ENCODE data around the gene PCGF2.

DNA sequence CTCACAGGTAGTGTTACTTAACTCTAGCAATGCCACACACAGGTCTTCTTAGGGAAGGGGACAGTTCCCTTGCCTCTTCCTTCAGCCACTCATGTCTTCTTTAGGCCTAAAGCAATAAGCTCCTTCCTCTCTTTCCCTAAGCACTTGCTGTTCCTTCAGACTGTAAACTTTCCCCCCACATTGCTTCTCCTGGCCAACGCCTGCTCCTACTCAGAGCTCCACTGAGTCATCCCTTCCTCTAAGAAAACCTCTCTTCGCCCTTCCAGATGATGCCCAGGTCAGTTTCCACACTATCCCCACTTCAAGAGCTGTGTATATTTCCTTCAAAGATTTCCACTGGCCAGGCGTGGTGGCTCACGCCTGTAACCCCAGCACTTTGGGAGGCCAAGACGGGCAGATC lies 60.9 kb downstream of the PCGF2 start:
- TF ChIP-seq, protein P1, sequence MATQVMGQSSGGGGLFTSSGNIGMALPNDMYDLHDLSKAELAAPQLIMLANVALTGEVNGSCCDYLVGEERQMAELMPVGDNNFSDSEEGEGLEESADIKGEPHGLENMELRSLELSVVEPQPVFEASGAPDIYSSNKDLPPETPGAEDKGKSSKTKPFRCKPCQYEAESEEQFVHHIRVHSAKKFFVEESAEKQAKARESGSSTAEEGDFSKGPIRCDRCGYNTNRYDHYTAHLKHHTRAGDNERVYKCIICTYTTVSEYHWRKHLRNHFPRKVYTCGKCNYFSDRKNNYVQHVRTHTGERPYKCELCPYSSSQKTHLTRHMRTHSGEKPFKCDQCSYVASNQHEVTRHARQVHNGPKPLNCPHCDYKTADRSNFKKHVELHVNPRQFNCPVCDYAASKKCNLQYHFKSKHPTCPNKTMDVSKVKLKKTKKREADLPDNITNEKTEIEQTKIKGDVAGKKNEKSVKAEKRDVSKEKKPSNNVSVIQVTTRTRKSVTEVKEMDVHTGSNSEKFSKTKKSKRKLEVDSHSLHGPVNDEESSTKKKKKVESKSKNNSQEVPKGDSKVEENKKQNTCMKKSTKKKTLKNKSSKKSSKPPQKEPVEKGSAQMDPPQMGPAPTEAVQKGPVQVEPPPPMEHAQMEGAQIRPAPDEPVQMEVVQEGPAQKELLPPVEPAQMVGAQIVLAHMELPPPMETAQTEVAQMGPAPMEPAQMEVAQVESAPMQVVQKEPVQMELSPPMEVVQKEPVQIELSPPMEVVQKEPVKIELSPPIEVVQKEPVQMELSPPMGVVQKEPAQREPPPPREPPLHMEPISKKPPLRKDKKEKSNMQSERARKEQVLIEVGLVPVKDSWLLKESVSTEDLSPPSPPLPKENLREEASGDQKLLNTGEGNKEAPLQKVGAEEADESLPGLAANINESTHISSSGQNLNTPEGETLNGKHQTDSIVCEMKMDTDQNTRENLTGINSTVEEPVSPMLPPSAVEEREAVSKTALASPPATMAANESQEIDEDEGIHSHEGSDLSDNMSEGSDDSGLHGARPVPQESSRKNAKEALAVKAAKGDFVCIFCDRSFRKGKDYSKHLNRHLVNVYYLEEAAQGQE (IDR thresholded peaks at IDR 0.05; ENCODE audit: borderline replicate concordance) = no peak
- TF ChIP-seq, protein P2, sequence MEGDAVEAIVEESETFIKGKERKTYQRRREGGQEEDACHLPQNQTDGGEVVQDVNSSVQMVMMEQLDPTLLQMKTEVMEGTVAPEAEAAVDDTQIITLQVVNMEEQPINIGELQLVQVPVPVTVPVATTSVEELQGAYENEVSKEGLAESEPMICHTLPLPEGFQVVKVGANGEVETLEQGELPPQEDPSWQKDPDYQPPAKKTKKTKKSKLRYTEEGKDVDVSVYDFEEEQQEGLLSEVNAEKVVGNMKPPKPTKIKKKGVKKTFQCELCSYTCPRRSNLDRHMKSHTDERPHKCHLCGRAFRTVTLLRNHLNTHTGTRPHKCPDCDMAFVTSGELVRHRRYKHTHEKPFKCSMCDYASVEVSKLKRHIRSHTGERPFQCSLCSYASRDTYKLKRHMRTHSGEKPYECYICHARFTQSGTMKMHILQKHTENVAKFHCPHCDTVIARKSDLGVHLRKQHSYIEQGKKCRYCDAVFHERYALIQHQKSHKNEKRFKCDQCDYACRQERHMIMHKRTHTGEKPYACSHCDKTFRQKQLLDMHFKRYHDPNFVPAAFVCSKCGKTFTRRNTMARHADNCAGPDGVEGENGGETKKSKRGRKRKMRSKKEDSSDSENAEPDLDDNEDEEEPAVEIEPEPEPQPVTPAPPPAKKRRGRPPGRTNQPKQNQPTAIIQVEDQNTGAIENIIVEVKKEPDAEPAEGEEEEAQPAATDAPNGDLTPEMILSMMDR (IDR thresholded peaks at IDR 0.05; ENCODE audit: poor library complexity, severe bottlenecking) = no peak
- TF ChIP-seq RAD21 (conservative IDR thresholded peaks at IDR 0.05) = no peak
- TF ChIP-seq TAF1 (IDR thresholded peaks at IDR 0.05; ENCODE audit: low read depth) = no peak
- no peak for TF ChIP-seq POLR2AphosphoS5 (IDR thresholded peaks at IDR 0.05)
- TF ChIP-seq EZH2 (IDR thresholded peaks at IDR 0.05; ENCODE audit: borderline replicate concordance, insufficient read depth, low read length, poor library complexity, severe bottlenecking) = no peak
- no peak for TF ChIP-seq SMC3 (conservative IDR thresholded peaks at IDR 0.05; ENCODE audit: poor library complexity)
- TF ChIP-seq EP300 (conservative IDR thresholded peaks at IDR 0.05; ENCODE audit: poor library complexity, severe bottlenecking) = no peak
- no peak for TF ChIP-seq MXI1 (conservative IDR thresholded peaks at IDR 0.05; ENCODE audit: poor library complexity, severe bottlenecking)

Measured in neural cell (in vitro differentiated cells).